GM10266 (cell line): ENCODE results near the gene ZNF536.

ENCODE experiments used
- DNase-seq: peaks from one replicate; pipeline ENCODE4 v3.0.0; 2012; ENCODE audit errors: extremely low spot score
- TF ChIP-seq, protein P1 (sequence below): IDR thresholded peaks from 2 replicates; pipeline ENCODE4 v1.5.1; 2012; ENCODE audit warnings: mild to moderate bottlenecking, low read depth; ENCODE audit not compliant: control insufficient read depth, insufficient read depth; ENCODE audit errors: missing control alignments

ZNF536 gene

DNA sequence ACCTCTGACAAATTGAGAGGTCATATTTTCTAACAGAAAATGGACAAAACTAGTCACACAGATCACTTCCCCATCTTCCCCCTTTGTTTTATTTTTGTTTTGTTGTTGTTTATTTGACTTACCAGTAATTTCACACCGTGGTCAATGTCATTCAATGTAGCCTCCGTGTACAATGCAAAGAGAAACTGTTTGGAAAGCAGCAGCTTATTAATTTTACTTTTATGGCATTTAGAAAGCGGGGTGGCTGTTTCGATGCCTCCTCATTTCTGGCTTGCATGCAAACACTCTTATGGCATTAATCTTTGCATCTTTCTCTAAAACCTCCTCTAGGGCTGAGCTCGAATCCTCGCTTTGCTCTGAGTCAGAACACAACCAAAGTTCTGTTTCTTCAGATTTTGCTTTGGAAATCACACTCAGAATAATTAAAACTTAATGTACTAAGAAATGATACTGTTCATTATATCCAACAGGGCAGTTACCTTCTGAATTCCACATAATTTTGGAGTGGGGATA is 77.0 kb downstream of the ZNF536 start:
- TF ChIP-seq, protein P1, sequence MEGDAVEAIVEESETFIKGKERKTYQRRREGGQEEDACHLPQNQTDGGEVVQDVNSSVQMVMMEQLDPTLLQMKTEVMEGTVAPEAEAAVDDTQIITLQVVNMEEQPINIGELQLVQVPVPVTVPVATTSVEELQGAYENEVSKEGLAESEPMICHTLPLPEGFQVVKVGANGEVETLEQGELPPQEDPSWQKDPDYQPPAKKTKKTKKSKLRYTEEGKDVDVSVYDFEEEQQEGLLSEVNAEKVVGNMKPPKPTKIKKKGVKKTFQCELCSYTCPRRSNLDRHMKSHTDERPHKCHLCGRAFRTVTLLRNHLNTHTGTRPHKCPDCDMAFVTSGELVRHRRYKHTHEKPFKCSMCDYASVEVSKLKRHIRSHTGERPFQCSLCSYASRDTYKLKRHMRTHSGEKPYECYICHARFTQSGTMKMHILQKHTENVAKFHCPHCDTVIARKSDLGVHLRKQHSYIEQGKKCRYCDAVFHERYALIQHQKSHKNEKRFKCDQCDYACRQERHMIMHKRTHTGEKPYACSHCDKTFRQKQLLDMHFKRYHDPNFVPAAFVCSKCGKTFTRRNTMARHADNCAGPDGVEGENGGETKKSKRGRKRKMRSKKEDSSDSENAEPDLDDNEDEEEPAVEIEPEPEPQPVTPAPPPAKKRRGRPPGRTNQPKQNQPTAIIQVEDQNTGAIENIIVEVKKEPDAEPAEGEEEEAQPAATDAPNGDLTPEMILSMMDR: no peak
- no peak for DNase-seq

DNA sequence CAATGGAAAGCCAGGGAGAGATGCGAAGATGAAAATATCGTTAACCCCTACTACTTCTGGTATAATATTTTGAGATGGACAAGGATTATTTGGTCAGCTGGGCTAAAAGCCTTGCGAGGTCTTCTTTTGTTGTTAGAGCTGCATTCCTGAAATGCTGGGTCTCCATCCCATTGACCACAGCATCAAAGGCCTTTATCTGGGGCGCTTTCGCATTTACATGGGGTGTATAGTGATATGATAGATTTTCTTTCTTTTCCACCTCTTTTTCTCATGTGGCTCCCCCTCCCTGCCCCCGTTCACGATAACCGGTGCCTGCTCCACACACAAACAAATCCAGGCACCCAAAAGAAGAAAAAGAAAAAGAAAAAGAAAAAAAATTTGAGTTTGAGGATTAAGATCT is 77.5 kb downstream of the ZNF536 start:
- TF ChIP-seq, protein P1: no peak
- no peak for DNase-seq

GRCh38 chr19:30450100-30450499 is 77.9 kb downstream of the ZNF536 start:
- TF ChIP-seq, protein P1: no peak
- no peak for DNase-seq

DNA sequence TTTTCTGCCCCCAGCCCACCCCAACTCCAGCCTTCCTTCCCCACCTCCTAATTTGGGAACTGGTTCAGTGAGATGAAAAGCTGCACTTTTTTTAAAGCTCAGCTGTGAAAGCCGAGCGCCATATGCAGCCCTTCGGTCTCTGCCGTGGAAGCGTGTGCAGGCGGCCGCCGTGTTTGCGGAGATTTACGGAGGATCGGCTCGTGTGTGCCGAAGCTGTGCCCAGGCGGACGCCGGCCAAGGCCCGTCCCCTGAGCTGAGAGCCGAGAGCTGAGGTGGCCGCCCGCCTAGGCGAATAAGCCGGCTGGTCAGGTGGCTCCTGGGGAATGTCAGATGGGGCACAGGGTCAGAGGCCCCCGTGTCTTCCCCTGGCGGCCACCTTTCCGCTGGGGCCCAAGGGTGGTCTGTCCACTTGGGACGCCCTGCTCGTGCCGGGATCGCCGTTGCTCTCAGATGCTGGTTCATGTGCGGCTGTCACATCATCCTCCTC is 78.7 kb downstream of the ZNF536 start:
- no peak for DNase-seq
- TF ChIP-seq, protein P1: no peak

- DNase-seq: no peak
- TF ChIP-seq, protein P1: no peak
These were observed 80.7 kb downstream of the ZNF536 start for GRCh38 chr19:30452931-30453330.

GRCh38 chr19:30453743-30454142 is 81.6 kb downstream of the ZNF536 start:
- no peak for DNase-seq
- TF ChIP-seq, protein P1: no peak

DNA sequence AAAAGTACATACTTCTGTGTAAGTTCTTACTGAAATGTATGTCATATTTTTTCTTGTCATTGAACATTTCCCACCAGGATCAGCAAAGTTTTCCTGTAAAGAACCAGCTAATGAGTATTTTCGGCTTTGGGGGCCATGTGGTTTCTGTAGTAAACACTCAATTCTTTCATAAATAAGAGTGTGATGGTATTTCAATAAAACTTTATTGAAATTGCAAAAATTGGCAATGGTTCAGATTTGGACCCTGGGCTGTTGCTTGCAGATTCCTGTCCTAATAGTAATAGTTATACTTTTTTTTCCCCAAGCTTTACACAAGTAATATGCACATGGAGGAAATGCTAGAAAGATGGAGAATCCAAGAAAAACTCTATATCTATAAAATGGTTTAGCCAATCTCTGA is 83.7 kb downstream of the ZNF536 start:
- TF ChIP-seq, protein P1: no peak
- DNase-seq: no peak
